ENCODE results near the gene PIGU.
A peak's percentile ranks its signal among the peaks of the same experiment; 100 is the strongest.
"Not testable (repeated sequence)": the region's sequence is repeated elsewhere in the genome, so short reads cannot be mapped to it uniquely, and the experiment has no call there.

PIGU gene

GRCh38 chr20:34530342-34530741, 146.6 kb downstream of the PIGU start:
- H3K9me3 ChIP-seq (ENCODE audit: control insufficient read depth in 2 of 2, low read length in 2 of 2) = no peaks in the 10 kb centered on the region
- H3K27me3 ChIP-seq (ENCODE audit: control insufficient read depth in 2 of 2, insufficient read depth in 2 of 2, low read length in 2 of 2) = no peaks in the 10 kb centered on the region
- no peak overlapping the region for H3K9ac ChIP-seq (ENCODE audit: low read depth in 1 of 2, low read length in 2 of 2)
- no peak overlapping the region for H3K27ac ChIP-seq (ENCODE audit: low read depth in 2 of 2, low read length in 2 of 2)
- H3K36me3 ChIP-seq (ENCODE audit: control insufficient read depth in 2 of 2, insufficient read depth in 2 of 2, low read length in 2 of 2) = peaks cover 62 to 75% of the 10 kb centered on the region in 2 donors
- H3K4me1 ChIP-seq (ENCODE audit: control insufficient read depth in 2 of 2, insufficient read depth in 2 of 2, low read length in 2 of 2) = peaks cover 14 to 18% of the 10 kb centered on the region in 2 donors
- H3K4me3 ChIP-seq (ENCODE audit: low read length in 2 of 2) = no peak overlapping the region

GRCh38 chr20:34529742-34530141, 147.2 kb downstream of the PIGU start:
- Histone ChIP-seq H3K36me3 (ENCODE audit: control insufficient read depth in 2 of 2, insufficient read depth in 2 of 2, low read length in 2 of 2) (peaks cover 56 to 69% of the 10 kb centered on the region in 2 donors), H3K9ac (ENCODE audit: low read depth in 1 of 2, low read length in 2 of 2) (no peak overlapping the region), H3K27ac (ENCODE audit: low read depth in 2 of 2, low read length in 2 of 2) (no peak overlapping the region), H3K27me3 (ENCODE audit: control insufficient read depth in 2 of 2, insufficient read depth in 2 of 2, low read length in 2 of 2) (no peaks in the 10 kb centered on the region), H3K4me1 (ENCODE audit: control insufficient read depth in 2 of 2, insufficient read depth in 2 of 2, low read length in 2 of 2) (peaks cover 17 to 23% of the 10 kb centered on the region in 2 donors), H3K4me3 (ENCODE audit: low read length in 2 of 2) (no peak overlapping the region), H3K9me3 (ENCODE audit: control insufficient read depth in 2 of 2, low read length in 2 of 2) (no peaks in the 10 kb centered on the region)

GRCh38 chr20:34528921-34529297, 148.0 kb downstream of the PIGU start:
- Histone ChIP-seq H3K9me3 (ENCODE audit: control insufficient read depth in 2 of 2, low read length in 2 of 2) (no peaks in the 10 kb centered on the region), H3K36me3 (ENCODE audit: control insufficient read depth in 2 of 2, insufficient read depth in 2 of 2, low read length in 2 of 2) (peaks cover 49 to 62% of the 10 kb centered on the region in 2 donors), H3K9ac (ENCODE audit: low read depth in 1 of 2, low read length in 2 of 2) (no peak overlapping the region), H3K4me1 (ENCODE audit: control insufficient read depth in 2 of 2, insufficient read depth in 2 of 2, low read length in 2 of 2) (peaks cover 23% of the 10 kb centered on the region in 2 donors), H3K27ac (ENCODE audit: low read depth in 2 of 2, low read length in 2 of 2) (no peak overlapping the region), H3K27me3 (ENCODE audit: control insufficient read depth in 2 of 2, insufficient read depth in 2 of 2, low read length in 2 of 2) (no peaks in the 10 kb centered on the region), H3K4me3 (ENCODE audit: low read length in 2 of 2) (no peak overlapping the region)

GRCh38 chr20:34527016-34527415, 149.9 kb downstream of the PIGU start:
- Histone ChIP-seq H3K27ac (ENCODE audit: low read depth in 2 of 2, low read length in 2 of 2) (peak overlapping the region; percentile 86 to 88), H3K27me3 (ENCODE audit: control insufficient read depth in 2 of 2, insufficient read depth in 2 of 2, low read length in 2 of 2) (no peaks in the 10 kb centered on the region), H3K4me1 (ENCODE audit: control insufficient read depth in 2 of 2, insufficient read depth in 2 of 2, low read length in 2 of 2) (peaks cover 34 to 39% of the 10 kb centered on the region in 2 donors), H3K9ac (ENCODE audit: low read depth in 1 of 2, low read length in 2 of 2) (peak overlapping the region in 1 of 2 donors; percentile 38), H3K36me3 (ENCODE audit: control insufficient read depth in 2 of 2, insufficient read depth in 2 of 2, low read length in 2 of 2) (peaks cover 36 to 48% of the 10 kb centered on the region in 2 donors), H3K4me3 (ENCODE audit: low read length in 2 of 2) (peak overlapping the region in 1 of 2 donors; percentile 65), H3K9me3 (ENCODE audit: control insufficient read depth in 2 of 2, low read length in 2 of 2) (no peaks in the 10 kb centered on the region)

- no peaks in the 10 kb centered on the region for H3K9me3 ChIP-seq (ENCODE audit: control insufficient read depth in 2 of 2, low read length in 2 of 2)
- peaks cover 34 to 41% of the 10 kb centered on the region in 2 donors for H3K4me1 ChIP-seq (ENCODE audit: control insufficient read depth in 2 of 2, insufficient read depth in 2 of 2, low read length in 2 of 2)
- peaks cover 31 to 45% of the 10 kb centered on the region in 2 donors for H3K36me3 ChIP-seq (ENCODE audit: control insufficient read depth in 2 of 2, insufficient read depth in 2 of 2, low read length in 2 of 2)
- H3K9ac ChIP-seq (ENCODE audit: low read depth in 1 of 2, low read length in 2 of 2) = peak overlapping the region; percentile 38 to 62
- H3K27ac ChIP-seq (ENCODE audit: low read depth in 2 of 2, low read length in 2 of 2) = peak overlapping the region; percentile 86 to 88
- no peaks in the 10 kb centered on the region for H3K27me3 ChIP-seq (ENCODE audit: control insufficient read depth in 2 of 2, insufficient read depth in 2 of 2, low read length in 2 of 2)
- peak overlapping the region; percentile 38 to 65 for H3K4me3 ChIP-seq (ENCODE audit: low read length in 2 of 2)
Measured at GRCh38 chr20:34526466-34526865, 150.4 kb downstream of the PIGU start.

GRCh38 chr20:34525709-34526416, 151.0 kb downstream of the PIGU start:
- Histone ChIP-seq H3K9ac (ENCODE audit: low read depth in 1 of 2, low read length in 2 of 2) (peak overlapping the region; percentile 56 to 62), H3K27ac (ENCODE audit: low read depth in 2 of 2, low read length in 2 of 2) (peak overlapping the region; percentile 86 to 88), H3K4me3 (ENCODE audit: low read length in 2 of 2) (peak overlapping the region in 1 of 2 donors; percentile 65), H3K9me3 (ENCODE audit: control insufficient read depth in 2 of 2, low read length in 2 of 2) (no peaks in the 10 kb centered on the region), H3K36me3 (ENCODE audit: control insufficient read depth in 2 of 2, insufficient read depth in 2 of 2, low read length in 2 of 2) (peaks cover 29 to 39% of the 10 kb centered on the region in 2 donors), H3K4me1 (ENCODE audit: control insufficient read depth in 2 of 2, insufficient read depth in 2 of 2, low read length in 2 of 2) (peaks cover 34 to 41% of the 10 kb centered on the region in 2 donors), H3K27me3 (ENCODE audit: control insufficient read depth in 2 of 2, insufficient read depth in 2 of 2, low read length in 2 of 2) (no peaks in the 10 kb centered on the region)

GRCh38 chr20:34525342-34525708, 151.6 kb downstream of the PIGU start:
- H3K4me3 ChIP-seq (ENCODE audit: low read length in 2 of 2) = peak overlapping the region in 1 of 2 donors; percentile 41
- peak overlapping the region; percentile 56 to 62 for H3K9ac ChIP-seq (ENCODE audit: low read depth in 1 of 2, low read length in 2 of 2)
- peaks cover 24 to 33% of the 10 kb centered on the region in 2 donors for H3K36me3 ChIP-seq (ENCODE audit: control insufficient read depth in 2 of 2, insufficient read depth in 2 of 2, low read length in 2 of 2)
- H3K4me1 ChIP-seq (ENCODE audit: control insufficient read depth in 2 of 2, insufficient read depth in 2 of 2, low read length in 2 of 2) = peaks cover 34 to 41% of the 10 kb centered on the region in 2 donors
- H3K27ac ChIP-seq (ENCODE audit: low read depth in 2 of 2, low read length in 2 of 2) = peak overlapping the region; percentile 86 to 88
- H3K27me3 ChIP-seq (ENCODE audit: control insufficient read depth in 2 of 2, insufficient read depth in 2 of 2, low read length in 2 of 2) = no peaks in the 10 kb centered on the region
- H3K9me3 ChIP-seq (ENCODE audit: control insufficient read depth in 2 of 2, low read length in 2 of 2) = no peaks in the 10 kb centered on the region

GRCh38 chr20:34524426-34524825, 152.5 kb downstream of the PIGU start:
- Histone ChIP-seq H3K27me3 (ENCODE audit: control insufficient read depth in 2 of 2, insufficient read depth in 2 of 2, low read length in 2 of 2) (no peaks in the 10 kb centered on the region), H3K4me3 (ENCODE audit: low read length in 2 of 2) (no peak overlapping the region), H3K27ac (ENCODE audit: low read depth in 2 of 2, low read length in 2 of 2) (peak overlapping the region in 1 of 2 donors; percentile 1), H3K9me3 (ENCODE audit: control insufficient read depth in 2 of 2, low read length in 2 of 2) (no peaks in the 10 kb centered on the region), H3K9ac (ENCODE audit: low read depth in 1 of 2, low read length in 2 of 2) (no peak overlapping the region), H3K4me1 (ENCODE audit: control insufficient read depth in 2 of 2, insufficient read depth in 2 of 2, low read length in 2 of 2) (peaks cover 34 to 41% of the 10 kb centered on the region in 2 donors), H3K36me3 (ENCODE audit: control insufficient read depth in 2 of 2, insufficient read depth in 2 of 2, low read length in 2 of 2) (peaks cover 19 to 26% of the 10 kb centered on the region in 2 donors)

- peak overlapping the region in 1 of 2 donors; percentile 49 for H3K9ac ChIP-seq (ENCODE audit: low read depth in 1 of 2, low read length in 2 of 2)
Measured at GRCh38 chr20:34522969-34523871, 153.7 kb downstream of the PIGU start.

GRCh38 chr20:34519841-34520240, 157.1 kb downstream of the PIGU start:
- peaks cover 17 to 35% of the 10 kb centered on the region in 2 donors for H3K4me1 ChIP-seq (ENCODE audit: control insufficient read depth in 2 of 2, insufficient read depth in 2 of 2, low read length in 2 of 2)
- H3K9me3 ChIP-seq (ENCODE audit: control insufficient read depth in 2 of 2, low read length in 2 of 2); H3K27ac ChIP-seq (ENCODE audit: low read depth in 2 of 2, low read length in 2 of 2); H3K4me3 ChIP-seq (ENCODE audit: low read length in 2 of 2); H3K27me3 ChIP-seq (ENCODE audit: control insufficient read depth in 2 of 2, insufficient read depth in 2 of 2, low read length in 2 of 2); H3K9ac ChIP-seq (ENCODE audit: low read depth in 1 of 2, low read length in 2 of 2); H3K36me3 ChIP-seq (ENCODE audit: control insufficient read depth in 2 of 2, insufficient read depth in 2 of 2, low read length in 2 of 2): not testable (repeated sequence)

More at GRCh38 chr20:34522969-34523871, 153.7 kb downstream of the PIGU start:
- Histone ChIP-seq H3K4me1 (ENCODE audit: control insufficient read depth in 2 of 2, insufficient read depth in 2 of 2, low read length in 2 of 2) (peaks cover 28 to 41% of the 10 kb centered on the region in 2 donors), H3K27me3 (ENCODE audit: control insufficient read depth in 2 of 2, insufficient read depth in 2 of 2, low read length in 2 of 2) (no peaks in the 10 kb centered on the region), H3K27ac (ENCODE audit: low read depth in 2 of 2, low read length in 2 of 2) (peak overlapping the region; percentile 71 to 81), H3K36me3 (ENCODE audit: control insufficient read depth in 2 of 2, insufficient read depth in 2 of 2, low read length in 2 of 2) (peaks cover 15 to 16% of the 10 kb centered on the region in 2 donors), H3K9me3 (ENCODE audit: control insufficient read depth in 2 of 2, low read length in 2 of 2) (no peaks in the 10 kb centered on the region), H3K4me3 (ENCODE audit: low read length in 2 of 2) (peak overlapping the region; percentile 36 to 50)

All from mucosa of rectum (tissue), 2 donors.